Right forelimb (tissue), 1 donor: ENCODE data around the gene CNTFR.

Source experiments
- DNase-seq: peaks from one replicate; pipeline ENCODE4 v3.0.0-alpha.2; 2018

Gene CNTFR

GRCh38 chr9:34615132-34615531, 25.6 kb upstream of the CNTFR start:
- no peak for DNase-seq

GRCh38 chr9:34612788-34613390, 23.4 kb upstream of the CNTFR start:
- peak; percentile 81 for DNase-seq

DNA sequence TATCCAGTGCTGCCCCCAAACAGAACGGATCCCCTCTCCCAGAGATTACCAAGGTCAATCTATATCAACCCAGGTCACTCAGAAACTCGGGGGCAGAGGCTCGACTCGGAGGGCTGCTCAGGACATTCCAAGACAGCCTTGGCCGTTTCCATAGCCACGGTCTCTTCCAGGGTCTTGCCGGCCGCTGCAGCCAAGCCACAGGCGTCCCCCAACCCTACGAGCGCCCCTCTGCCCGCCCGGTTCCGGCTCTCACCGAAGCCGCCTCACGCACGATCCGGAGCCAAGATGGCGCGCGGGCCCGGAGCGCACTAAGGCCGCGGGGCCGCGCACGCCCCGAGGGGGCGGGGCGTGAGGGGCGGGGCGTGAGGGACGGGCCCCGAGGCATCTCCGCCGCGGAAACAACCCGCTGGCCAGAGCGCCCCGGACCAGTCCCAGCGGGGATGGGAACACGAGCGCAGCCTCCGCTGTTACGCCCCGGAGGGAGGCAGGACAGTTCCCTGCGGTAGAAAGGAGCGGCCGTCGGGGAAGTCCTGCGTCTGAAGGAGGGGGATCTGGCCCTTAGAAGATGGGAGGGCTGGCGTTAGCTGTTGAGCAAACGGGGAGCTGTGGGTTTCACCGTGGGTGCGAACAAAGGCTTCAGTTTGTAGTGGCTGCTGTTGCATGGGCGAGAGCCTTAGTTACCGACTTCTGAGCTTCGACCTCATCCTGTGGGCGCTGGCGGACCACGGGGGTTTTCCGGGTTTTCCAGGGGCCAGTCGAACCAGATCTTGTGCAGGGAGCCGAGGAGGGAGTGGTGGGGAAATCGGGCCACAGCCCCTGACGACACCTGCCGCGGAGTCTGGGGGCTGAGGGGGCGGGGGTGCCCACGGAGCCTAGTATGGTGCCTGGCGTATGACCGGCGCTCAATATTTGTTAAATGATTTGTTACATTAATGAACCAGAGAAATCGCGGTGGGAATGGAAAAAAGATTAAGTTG, 22.6 kb upstream of the CNTFR start, which contains the start of gene RPP25L:
Gene RPP25L, minus strand, starts transcription at position 287 of the 977 bp plus-strand sequence. CDS start 801 bp downstream, outside the sequence.
- DNase-seq, result peak; percentile 89

DNA sequence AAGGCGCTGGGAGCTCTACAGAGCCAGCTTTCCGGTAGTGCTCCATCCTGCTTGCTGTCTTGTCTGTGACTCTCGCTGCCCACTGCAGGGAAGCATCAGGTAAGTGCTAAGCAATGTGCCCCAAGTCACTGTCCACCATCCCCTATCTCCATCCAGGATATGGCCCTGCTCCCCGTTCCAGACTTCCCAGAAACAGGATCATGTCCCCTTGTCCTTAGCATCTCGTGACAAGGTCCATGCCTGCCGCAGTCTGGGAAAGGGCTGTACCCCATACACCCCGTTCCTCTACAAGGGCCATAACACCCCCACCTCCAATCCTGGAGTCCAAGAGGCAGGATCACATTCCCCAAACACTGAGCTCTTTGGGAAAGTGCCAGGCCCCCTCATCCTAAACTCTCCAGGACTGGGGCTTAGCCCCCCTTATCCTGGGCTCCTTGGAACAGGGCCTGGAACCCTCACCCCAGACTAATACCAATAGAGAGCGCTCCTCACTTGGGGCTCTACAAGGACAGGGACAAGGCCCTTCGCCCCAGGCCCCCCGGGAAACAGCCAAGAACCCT, 21.8 kb upstream of the CNTFR start:
- no peak for DNase-seq

DNA sequence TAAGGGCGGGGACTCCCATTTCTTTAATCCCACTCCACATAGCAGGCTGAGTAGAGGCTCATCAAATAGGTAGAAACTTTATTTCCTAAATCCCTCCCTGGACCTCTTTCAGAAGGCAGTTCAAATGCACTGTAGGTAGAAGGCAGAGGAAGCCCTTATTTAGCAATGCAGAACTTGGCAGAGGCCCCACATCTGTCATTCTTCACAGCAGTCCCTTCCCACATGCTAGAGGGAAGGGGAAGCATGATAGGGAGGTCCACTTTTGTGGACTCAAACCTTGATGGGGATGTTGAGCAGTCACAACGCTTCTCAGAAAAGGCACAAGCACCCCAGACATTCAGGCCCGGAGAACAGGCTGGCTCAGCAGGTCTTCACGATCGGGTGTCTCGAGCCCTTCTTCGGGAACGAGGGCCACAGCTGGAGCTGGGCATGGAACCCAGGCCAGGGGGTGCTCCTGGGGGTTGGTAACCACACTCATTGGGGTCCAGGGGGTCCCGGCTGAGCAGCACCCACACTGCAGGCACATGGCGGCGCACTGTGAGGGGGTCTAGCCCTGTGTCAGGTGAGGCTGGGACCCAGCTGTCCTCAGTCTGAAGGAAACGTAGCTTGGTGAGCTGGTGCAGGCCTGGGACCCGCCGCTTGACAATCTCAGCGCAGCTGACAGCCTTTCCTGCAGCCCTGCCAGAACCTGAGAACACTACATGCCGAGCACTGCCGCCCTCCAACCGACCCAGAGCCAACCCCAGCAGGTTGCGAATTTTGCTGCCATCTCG, 21.1 kb upstream of the CNTFR start:
- DNase-seq, result no peak

DNA sequence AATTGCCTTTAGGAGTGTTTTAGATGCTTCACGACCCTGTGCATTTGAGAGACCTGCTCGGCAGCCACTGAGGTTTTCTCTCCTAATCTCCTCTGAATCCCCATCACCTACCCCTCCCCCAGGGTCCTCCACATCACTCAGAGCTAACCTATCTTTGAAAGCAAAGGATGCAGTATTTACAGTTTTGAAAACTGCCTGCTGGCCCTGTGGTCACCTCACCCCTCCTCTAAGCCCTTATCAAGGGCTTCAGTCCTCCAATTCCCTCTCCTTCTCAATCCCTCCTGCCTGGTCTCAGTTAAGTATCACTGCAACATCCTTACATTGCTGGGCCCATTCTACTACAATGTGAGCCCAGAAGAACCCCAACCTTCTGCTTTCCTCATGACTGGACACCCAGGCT, 17.8 kb upstream of the CNTFR start:
- no peak for DNase-seq

DNA sequence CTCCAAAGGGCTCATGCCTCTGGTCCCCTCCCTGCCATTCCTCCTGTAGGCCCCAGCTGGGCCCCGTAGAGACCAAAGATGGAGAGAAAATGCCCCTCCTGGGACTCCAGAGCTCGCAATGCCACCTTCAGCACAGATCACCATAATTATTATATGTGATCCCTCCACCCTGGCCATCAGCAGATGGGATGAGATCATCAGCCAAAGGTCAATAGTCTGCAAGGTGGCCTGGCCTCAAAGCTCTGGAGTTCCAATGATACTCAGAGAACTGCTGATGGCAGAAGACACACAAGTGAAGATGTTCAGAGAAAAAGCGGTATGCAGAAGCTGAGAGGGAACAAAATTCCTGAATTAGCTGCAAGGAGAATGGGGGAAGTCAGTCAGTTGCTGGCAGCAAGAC, 17.4 kb upstream of the CNTFR start:
- no peak for DNase-seq

- no peak for DNase-seq
Observed at GRCh38 chr9:34606190-34606589, 16.7 kb upstream of the CNTFR start.

DNA sequence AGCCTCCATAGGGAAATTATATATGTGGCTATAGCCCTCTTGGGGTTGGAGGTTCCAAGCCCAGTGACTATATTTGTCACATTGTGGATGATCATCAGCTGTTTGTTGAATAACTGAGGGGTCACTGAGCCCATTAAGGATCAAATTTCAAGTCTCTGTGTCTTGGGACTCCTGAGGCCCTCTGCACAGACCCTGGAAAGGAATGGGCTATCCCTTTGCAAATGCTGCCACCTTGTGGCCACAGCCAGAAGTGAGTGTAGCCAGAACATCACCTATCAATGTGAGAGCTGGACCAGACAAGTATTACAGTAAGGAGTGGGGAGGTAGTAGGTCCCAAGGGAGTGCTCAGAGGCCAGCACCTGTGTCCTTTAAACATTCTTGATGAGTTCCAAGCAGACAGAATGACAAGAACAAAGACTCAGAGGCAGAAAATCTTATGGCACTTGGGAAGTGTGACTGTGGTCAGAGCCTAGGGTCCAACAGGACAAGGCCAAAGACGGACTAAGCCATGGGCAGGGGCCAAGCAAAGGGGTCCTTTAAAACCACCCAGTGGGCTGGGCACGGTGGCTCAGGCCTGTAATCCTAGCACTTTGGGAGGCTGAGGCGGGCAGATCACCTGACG, 14.2 kb upstream of the CNTFR start:
- DNase-seq, result peak; percentile 91

DNA sequence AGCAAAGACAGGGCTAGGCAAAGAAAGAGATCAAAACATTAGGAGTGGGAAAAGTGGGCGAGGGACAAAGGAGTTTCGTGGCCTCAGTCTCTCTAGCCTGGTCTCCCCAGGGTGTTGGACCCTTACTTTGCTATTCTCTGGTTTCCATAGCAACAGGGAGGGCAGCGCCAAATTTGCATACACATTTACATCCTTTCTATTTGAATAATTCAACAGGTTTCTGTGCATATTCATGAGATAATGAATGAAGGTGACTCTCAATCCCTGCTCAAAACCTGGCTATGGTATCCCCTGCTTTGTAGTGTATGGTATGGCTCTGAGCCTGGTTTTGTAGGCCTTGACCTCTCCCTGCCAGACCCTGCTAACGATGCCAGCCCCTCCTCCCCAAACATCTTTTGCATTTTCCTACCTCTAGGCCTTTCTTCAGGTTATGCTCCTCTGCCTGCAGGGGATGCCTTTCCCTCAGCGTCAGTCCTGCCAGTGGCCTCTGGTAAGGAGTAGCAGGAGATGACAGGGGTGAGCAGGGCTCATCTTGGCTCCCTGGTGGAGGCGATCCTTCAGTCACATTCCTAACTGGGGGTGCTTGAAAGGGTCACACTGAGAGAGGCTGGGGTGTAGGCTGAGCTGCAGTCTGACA, 12.5 kb upstream of the CNTFR start:
- DNase-seq, result no peak

DNA sequence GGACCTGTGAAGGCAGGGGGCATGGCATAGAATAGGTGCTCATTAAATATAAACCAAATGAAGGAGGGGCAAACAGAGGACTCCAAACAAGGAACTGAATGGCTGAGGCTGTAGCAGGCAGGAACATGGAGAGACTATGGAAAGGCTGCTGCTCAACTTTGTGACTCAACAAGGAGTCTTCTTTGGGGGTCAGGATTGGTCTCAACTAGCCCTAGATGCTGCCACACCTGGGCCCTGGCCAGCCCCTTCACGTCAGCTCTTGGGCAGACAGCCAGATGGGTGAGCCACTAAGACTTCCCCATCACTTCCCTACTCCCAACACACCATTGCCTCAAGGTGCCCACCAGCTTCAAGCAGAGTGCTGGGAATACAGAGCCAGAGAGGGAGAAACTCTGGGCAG, 11.4 kb upstream of the CNTFR start:
- DNase-seq, result no peak

GRCh38 chr9:34599546-34599945, 10.0 kb upstream of the CNTFR start:
- no peak for DNase-seq

DNA sequence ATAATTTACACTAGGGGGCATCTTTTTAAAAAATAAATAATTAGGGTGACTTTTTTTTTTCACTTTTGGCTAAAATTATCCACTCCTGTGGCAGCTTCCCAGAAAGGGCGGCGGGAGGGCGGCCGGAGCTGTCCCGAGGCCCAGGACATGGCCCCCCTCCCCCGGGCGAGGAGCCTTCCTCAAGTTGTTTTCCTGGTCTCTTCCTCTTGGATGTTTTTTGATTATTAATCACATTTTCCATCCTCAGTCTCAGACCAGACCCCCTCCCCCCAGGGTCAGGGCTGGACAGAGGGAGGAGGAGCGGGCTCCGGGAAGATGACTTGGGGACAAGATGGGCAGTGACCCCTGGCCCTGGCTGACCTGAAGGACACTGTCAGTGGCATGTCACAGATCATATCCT, 4.7 kb upstream of the CNTFR start:
- no peak for DNase-seq

DNA sequence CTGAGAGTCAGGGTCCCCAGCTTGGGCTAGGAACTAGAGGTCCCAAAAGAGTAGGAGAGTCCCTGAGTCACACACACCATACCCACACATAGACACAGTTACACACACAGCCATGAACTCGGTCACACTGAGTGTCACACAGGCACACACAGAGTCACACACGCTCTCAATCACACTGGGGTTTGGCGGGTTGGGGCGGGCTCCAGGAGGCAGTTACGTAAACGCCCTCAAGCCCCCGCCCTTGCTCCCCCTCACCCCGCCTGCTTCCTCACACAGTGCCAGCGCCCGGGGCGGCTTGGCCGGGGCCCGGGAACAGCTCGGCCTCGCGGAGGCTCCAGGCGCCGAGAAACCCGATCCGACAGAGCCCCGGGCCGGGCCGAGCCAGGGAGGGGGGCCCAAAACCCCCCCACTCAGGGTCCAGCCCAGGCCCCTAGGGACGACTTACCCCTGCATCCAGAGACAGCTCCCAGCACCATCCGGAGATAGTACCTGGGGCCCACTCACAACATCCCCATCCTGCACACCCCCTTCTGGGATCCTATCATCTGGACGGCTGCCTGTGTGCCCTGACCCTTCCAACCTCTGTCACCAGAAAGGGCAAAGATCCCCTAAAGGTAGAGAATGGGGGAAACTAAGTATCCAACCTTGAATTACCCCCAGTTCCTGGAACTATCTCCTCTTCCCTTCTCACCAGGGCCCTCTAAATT, 3.5 kb upstream of the CNTFR start:
- no peak for DNase-seq

DNA sequence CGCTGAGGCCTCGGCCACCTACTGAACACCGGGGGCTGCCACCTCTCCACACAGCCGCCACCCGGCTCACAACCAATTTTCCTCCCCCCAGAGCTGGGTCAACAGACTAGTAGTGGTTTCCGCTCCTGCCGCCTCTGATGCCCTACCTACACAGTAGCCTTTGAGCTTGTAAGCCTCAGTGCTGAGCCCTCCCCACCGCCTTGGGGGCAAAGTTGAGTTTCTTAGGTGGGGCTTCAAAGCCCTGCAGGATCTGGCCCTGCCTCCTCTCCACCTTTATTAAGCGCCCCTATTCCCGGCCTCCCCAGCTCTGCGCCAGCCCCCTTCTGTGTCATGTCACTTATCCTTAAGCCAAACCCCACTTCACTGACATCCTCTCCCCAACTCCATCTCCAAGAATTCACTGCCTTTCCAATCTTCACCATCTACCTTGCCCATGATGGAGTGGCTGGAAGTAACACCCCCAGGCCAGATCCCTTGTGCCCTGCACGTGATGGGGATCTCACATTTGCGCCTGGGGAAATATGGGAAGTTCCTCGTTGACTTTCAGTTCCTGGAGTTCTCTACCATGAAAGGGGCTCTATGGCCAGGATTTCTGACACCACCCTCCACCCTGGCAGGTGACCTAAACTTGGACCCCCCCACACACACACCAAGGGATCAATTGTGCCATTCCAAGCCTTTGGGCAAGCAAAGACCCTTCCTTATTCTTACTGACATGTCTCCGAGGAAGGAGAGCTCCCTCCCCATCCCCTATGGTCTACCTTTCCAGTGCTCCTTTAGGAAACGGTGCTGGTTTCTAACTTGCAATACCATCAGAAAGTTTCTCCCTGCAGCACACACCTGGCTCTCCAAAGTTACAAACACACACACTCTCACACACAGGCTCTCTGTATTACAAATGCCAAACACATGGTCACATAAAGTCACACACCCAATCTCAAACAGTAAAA, 2.7 kb upstream of the CNTFR start:
- no peak for DNase-seq

DNA sequence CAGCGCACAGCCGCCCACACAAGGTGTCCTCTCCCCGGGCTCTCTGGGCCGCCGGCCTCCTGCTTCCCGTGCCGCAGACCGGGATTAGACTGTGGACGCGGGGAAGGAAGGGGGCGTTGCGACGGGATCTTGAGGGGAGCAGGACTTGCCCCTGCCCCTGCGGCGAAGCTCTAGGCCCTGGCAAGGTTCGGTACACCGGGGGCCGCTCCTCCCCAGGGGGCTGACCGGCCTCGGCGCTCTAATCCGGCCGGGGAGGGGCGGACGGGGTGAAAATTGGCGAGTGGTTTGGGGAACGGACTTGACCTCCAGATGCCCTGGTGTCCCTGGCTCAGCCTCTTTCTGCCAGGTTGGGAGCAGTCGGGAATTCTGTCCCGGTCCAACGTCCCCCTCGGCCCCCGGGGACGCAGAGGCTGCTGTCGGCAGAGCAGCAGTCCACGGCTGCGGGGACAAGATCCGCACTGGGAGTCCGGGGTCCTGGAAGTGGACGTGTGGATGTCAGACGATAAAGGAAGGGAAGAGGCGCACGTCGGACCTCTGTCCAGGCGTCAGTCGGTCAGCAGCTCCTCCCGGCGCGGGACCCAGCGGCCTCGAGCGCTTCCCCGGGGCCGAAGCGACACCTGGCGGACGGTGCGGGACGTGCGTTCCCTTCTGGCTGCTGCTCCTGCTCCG, 1.9 kb upstream of the CNTFR start:
- peak; percentile 93 for DNase-seq

DNA sequence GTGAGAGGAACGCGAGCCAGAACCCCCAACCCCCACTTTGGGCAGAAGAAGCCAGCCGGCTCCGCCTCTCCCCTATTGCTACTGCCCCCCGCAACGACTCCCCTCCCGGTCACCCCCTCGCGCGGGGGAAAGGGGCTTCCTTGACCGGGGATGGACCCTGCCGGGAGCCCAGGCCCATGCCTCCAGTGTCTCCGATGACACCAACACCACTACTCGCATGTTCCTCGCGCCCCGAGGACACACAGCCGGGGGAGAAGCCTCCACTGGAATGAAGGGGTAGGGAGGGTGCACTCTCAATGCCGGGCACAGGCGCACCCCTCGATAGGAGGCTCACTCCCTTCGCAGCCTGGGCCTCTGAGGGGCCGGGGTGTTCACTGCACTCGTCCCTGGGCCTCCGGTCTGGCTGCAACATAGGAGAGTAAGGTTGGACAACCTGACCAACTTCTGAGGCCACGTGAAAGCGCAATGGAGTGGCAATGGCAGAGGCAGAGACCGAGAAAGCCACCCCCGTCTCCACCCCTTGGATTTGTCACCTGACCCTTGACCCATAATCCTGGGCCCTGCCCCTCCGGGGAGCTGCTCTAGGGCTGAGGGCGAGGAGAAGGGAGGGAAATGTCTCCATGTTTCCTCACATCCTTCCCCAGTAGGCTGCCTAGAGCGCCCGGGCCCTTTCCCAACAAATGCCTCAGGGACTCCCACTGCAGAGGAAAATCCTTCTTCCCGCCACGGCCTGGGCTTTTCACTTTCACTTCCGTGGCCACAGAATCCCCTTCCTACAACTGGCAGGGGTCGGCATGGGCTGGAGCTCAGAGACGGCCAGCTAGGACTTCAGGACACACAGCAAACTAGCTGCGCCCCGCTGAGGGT, 1.1 kb upstream of the CNTFR start:
- DNase-seq, result no peak
